Smooth muscle cell (in vitro differentiated cells): ENCODE data around the gene DAP. TPM values are rescaled to one million over a fixed set of nuclear protein-coding genes. Genes with fewer than 3 reads are reported as not detected.

Source experiments
- DNase-seq: peaks from one replicate; lab custom pipeline; 2025; ENCODE audit not compliant: unreplicated experiment; lab: John Stamatoyannopoulos, UW
- H2AFZ ChIP-seq: fragments of 200-600 bp; sonication (generic); 2 replicates; pipeline ENCODE4 v1.6.0; 2016; ENCODE audit warnings: antibody characterized with exemption, low read depth, mild to moderate bottlenecking
- H3F3A ChIP-seq: fragments of 200-600 bp; sonication (generic); 2 replicates; pipeline ENCODE4 v1.6.0; 2017; ENCODE audit warnings: antibody characterized with exemption, low read depth
- H3K27ac ChIP-seq: fragments of 200-600 bp; sonication (generic); 2 replicates; pipeline ENCODE4 v1.5.1; 2016; ENCODE audit warnings: low read depth, mild to moderate bottlenecking
- H3K27me3 ChIP-seq: fragments of 200-600 bp; sonication (generic); 2 replicates; pipeline ENCODE4 v1.6.1; 2016; ENCODE audit warnings: low read depth, mild to moderate bottlenecking
- H3K36me3 ChIP-seq: fragments of 200-600 bp; sonication (generic); 2 replicates; pipeline ENCODE4 v1.5.1; 2016; ENCODE audit warnings: low read depth
- H3K4me1 ChIP-seq: fragments of 200-600 bp; sonication (generic); 2 replicates; pipeline ENCODE4 v1.5.1; 2016; ENCODE audit warnings: low read depth
- H3K4me2 ChIP-seq: fragments of 200-600 bp; sonication (generic); 2 replicates; pipeline ENCODE4 v1.6.0; 2016; ENCODE audit warnings: mild to moderate bottlenecking
- H3K4me3 ChIP-seq: fragments of 200-600 bp; sonication (generic); 2 replicates; pipeline ENCODE4 v1.5.1; 2016; ENCODE audit warnings: mild to moderate bottlenecking
- H3K79me2 ChIP-seq: fragments of 200-600 bp; sonication (generic); 2 replicates; pipeline ENCODE4 v1.6.0; 2016; ENCODE audit warnings: low read depth, mild to moderate bottlenecking
- H3K9ac ChIP-seq: fragments of 200-600 bp; sonication (generic); 2 replicates; pipeline ENCODE4 v1.6.0; 2016; ENCODE audit warnings: low read depth
- H3K9me3 ChIP-seq: fragments of 200-600 bp; sonication (generic); replicated peaks from 2 replicates; pipeline ENCODE4 v1.5.1; 2016; ENCODE audit warnings: low read depth
- H4K20me1 ChIP-seq: fragments of 200-600 bp; sonication (generic); 2 replicates; pipeline ENCODE4 v1.6.0; 2016; ENCODE audit warnings: low read depth
- CTCF ChIP-seq: fragments of 200-600 bp; sonication (generic); IDR thresholded peaks from 2 replicates; pipeline ENCODE4 v1.5.1; 2017; ENCODE audit warnings: borderline replicate concordance, mild to moderate bottlenecking, antibody characterized with exemption; ENCODE audit not compliant: insufficient read depth, poor library complexity, severe bottlenecking
- WGBS: methylation state at CpG from one replicate; pipeline ENCODE4 v1.1.7; 2016; ENCODE audit warnings: low lambda C conversion rate; 5-methylcytosine and 5-hydroxymethylcytosine counted together
- polyA plus RNA-seq: library from polyadenylated mRNA; unstranded; fragments of >200 nt; fragmentation: Nextera tagmentation; extraction: Ambion mirVana; gene quantifications from 2 replicates; pipeline ENCODE4 v1.2.1, GENCODE V29; 2016
- total RNA-seq: library from RNA; depleted of rRNA; stranded (reverse); fragments of >200 nt; gene quantifications from 2 replicates; pipeline ENCODE4 v1.2.3, GENCODE V29; 2014

The DAP gene
- total and polyA plus RNA-seq, 2 experiments from 2014 or later = 52.3 to 190 TPM

DNA sequence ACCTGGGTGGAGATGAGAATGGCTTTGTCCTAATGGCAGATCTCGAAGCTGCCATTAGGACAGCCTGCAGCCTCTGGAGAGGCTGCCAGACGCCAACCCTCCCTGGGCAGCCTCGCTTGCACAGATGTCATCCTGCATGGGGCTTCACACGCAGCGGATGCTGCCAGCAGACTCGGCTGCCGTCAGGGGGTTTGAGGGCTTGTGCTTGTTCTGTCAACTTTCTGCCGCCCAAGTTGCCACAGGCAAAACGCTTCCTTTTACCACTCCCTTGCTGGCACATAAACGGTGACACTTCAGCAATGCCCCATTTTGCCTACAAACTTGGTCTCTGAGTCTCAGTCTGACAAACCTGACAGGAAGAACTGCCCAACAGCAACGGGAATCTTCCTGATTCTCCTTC is 24.7 kb downstream of the DAP start:
- Histone ChIP-seq H3K4me2 (no peak overlapping the region), H3K27ac (no peak overlapping the region), H4K20me1 (peaks cover 92% of the 10 kb centered on the region), H3K36me3 (peaks cover 22% of the 10 kb centered on the region), H3K9me3 (no peaks in the 10 kb centered on the region), H3K9ac (no peak overlapping the region), H3K27me3 (no peaks in the 10 kb centered on the region), H3K79me2 (peaks cover 37% of the 10 kb centered on the region), H3K4me1 (no peaks in the 10 kb centered on the region), H3F3A (no peaks in the 10 kb centered on the region), H2AFZ (no peak overlapping the region), H3K4me3 (no peak overlapping the region)
- DNase-seq = no peak
- WGBS = 88% methylated on average over 11 of the region's 11 CpGs
- TF ChIP-seq CTCF = no peak

GRCh38 chr5:10735569-10736276 is 25.3 kb downstream of the DAP start:
- TF ChIP-seq CTCF = no peak
- Histone ChIP-seq H3K9me3 (no peaks in the 10 kb centered on the region), H3K27me3 (no peaks in the 10 kb centered on the region), H3K27ac (no peak overlapping the region), H3K79me2 (peaks cover 37% of the 10 kb centered on the region), H3K4me1 (no peaks in the 10 kb centered on the region), H2AFZ (no peak overlapping the region), H3K36me3 (peaks cover 16% of the 10 kb centered on the region), H3K9ac (no peak overlapping the region), H3K4me3 (no peak overlapping the region), H3K4me2 (no peak overlapping the region), H4K20me1 (peaks cover 88% of the 10 kb centered on the region), H3F3A (no peaks in the 10 kb centered on the region)
- 94% methylated on average over 8 of the region's 8 CpGs for WGBS
- no peak for DNase-seq

DNA sequence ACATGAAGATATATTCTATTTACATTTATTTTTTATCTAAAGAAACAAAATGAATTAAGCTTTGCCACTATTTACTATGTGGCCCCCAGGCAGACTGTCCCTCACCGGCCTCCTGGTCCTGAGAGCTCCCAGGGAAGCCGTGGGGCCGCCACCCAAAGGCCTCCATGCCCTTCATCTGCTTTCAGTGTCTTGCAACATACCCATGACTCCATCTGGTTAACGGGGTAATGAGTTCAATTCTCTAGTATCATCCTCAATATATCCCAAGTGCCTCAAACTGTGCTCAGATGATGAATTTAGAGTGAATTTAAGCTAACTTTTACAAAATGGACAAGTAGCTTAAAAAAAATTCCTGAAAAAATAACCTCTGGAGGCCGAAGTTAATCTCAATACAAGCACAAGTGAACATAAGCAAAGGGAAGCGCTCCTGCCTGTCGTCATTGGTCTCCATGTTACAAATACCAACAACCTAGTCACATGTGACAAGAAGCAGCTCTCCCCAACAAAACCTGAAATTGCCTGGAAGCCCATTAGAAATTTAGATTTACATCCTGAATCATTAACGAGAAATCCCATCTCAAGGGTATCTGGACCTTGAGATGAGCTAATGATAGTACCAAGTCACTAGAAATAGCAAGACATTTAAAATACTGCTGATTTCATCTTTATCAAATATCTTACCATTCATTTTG is 26.1 kb downstream of the DAP start:
- Histone ChIP-seq H3K9ac (no peak overlapping the region), H4K20me1 (peaks cover 86% of the 10 kb centered on the region), H3K4me2 (no peak overlapping the region), H3K27ac (no peak overlapping the region), H3K36me3 (peaks cover 9% of the 10 kb centered on the region), H2AFZ (no peak overlapping the region), H3K4me3 (no peak overlapping the region), H3K79me2 (peaks cover 31% of the 10 kb centered on the region), H3K9me3 (no peaks in the 10 kb centered on the region), H3K27me3 (no peaks in the 10 kb centered on the region), H3F3A (no peaks in the 10 kb centered on the region), H3K4me1 (no peaks in the 10 kb centered on the region)
- WGBS = 81% methylated on average over 8 of the region's 8 CpGs
- no peak for TF ChIP-seq CTCF
- no peak for DNase-seq
